GM19193 (cell line): Measurements from ENCODE around the gene FOXD3.

ENCODE experiments used
- POLR2A ChIP-seq: IDR thresholded peaks from 4 replicates; pipeline ENCODE4 v1.6.1; 2011; ENCODE audit not compliant: insufficient read depth, insufficient read length; ENCODE audit errors: extremely low read depth

FOXD3 gene

DNA sequence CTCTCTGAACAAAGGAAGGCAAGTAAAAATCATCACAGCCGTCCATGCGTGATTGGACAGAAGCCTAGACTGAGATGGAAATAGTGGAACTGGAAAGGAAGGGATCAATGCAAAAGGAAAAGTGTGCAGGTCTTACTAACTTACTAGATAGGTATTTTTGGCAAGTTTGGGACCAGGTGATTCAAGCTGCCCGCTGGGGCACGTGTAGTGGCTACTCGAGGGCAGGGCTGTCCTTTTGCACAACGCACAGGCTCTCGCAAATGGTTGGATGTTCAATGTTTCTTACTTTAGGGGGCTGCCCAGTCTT, 44.5 kb downstream of the FOXD3 start:
- TF ChIP-seq POLR2A = no peak

DNA sequence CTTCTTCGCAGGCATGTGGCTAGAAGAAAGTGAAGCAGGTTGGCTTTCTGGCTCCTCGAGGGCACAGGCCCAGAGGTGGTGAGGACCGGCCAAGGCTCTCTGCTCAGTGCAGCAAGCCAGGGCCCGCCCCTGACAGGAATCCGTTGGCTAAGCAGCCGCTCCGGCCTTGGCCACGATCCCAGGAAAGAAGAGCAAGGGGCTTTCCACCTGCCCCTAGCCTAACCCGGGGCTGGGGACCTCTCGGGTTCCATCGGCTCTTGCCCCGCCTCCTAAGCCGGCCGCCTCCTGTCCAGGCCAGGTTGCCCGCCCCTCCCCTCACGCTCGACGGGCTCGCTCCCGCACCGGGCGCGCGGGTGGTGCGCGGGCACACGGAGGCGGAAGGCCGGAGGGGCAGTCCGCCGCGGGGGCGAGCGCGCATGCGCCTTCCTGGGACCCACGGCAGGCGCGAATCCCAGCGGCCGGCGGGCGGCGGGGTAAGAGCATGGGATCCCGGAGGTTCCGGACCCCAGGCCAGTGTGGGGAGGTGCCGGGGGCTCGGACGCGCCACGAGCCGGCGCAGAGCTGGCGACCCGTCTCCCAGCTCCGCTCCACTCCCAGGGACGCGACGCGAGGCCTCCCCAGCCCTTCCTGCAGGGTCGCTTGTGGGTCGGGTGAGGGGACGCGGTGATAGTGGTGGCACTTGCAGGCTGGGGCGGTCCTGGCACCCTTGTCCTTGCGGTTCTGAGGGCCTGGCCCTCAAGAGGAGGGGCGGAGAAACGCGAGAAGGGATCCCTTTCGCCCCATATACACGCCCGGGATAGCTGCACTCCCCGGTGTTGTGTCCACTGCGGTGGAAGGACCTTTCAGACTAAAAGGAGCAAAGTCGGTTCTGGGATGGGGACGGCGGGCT, 45.1 kb downstream of the FOXD3 start, which contains the start of gene ALG6:
Gene ALG6, plus strand, starts transcription at position 413 of the 889 bp plus-strand sequence. CDS start 3,351 bp downstream, outside the sequence.
- peak; percentile 94 for TF ChIP-seq POLR2A

DNA sequence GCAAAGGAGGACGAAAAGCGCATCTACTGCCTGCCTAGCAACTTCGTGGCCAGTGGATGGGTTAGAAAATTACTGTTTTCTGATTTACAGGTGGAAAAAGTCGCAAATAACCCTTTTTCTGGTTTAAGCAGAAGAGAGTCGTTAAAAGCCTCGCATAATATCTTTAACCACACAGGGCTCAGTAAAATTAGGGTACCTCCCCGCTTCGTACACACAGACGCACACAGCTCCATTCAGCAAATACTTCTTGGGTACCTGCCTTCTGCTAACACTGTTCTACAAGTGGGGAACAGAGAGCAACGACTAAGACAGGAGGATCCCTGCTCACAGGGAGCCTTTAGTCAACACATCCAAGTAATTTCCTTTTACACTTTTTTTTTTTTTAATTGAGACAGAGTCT, 45.8 kb downstream of the FOXD3 start:
- TF ChIP-seq POLR2A = no peak
